ENCODE results near the gene TMEM181. TPM values are rescaled to one million over a fixed set of nuclear protein-coding genes. Genes with fewer than 3 reads are reported as not detected.

The TMEM181 gene
- polyA plus RNA-seq, 1 experiment: 20.6 TPM

GRCh38 chr6:158621694-158622544, 62.0 kb downstream of the TMEM181 start:
- POLR2A ChIA-PET: no interaction called here
- no peak for DNase-seq (ENCODE audit: low read depth)
- TF ChIP-seq, protein P1, sequence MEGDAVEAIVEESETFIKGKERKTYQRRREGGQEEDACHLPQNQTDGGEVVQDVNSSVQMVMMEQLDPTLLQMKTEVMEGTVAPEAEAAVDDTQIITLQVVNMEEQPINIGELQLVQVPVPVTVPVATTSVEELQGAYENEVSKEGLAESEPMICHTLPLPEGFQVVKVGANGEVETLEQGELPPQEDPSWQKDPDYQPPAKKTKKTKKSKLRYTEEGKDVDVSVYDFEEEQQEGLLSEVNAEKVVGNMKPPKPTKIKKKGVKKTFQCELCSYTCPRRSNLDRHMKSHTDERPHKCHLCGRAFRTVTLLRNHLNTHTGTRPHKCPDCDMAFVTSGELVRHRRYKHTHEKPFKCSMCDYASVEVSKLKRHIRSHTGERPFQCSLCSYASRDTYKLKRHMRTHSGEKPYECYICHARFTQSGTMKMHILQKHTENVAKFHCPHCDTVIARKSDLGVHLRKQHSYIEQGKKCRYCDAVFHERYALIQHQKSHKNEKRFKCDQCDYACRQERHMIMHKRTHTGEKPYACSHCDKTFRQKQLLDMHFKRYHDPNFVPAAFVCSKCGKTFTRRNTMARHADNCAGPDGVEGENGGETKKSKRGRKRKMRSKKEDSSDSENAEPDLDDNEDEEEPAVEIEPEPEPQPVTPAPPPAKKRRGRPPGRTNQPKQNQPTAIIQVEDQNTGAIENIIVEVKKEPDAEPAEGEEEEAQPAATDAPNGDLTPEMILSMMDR (IDR thresholded peaks at IDR 0.05; ENCODE audit: insufficient read depth, low read depth, low read length): no peak
- CTCF ChIA-PET: interaction anchor here (0.6 to 2.4 kb wide), 4 partner anchors 8 to 408 kb away, joined by 3 to 7 read pairs (median 4); no protein-coding TSS in a partner anchor
- no peaks in the 10 kb centered on the region for H3K27me3 ChIP-seq (ENCODE audit: control insufficient read depth, insufficient read depth, low read length)
- H3K36me3 ChIP-seq (ENCODE audit: control insufficient read depth, insufficient read depth, low read length): peaks cover 24% of the 10 kb centered on the region
- H3K4me3 ChIP-seq (ENCODE audit: low read depth, low read length): no peak overlapping the region

DNA sequence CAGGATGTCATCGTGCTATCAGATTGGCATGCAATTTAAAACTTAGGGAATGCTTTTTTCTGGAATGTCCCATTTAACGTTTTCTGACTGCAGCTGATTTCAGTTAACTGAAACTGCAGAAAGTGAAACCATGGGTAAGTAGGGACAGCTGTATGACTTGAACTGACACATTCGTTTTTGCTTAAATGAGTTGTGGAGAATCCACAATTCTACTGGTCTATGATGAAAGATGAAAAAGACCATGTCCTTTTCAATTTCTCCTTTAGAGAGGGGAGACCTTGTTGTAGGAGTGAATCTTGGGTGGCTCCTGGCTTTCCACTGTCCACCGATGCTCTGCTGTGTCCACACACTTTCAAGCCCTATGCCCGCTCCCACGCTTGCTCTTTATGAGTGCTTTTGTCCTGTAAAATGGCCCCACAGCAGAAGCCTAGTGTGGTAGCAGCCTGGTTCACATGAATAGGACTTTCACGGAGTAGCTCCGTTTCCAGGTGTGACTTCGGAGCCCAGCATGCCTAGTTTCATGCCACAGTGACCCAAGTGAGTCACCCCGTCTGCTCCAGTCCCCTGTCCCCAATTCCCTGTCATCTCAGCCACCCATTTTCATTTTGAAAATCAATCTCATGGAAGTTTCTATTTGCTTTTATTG, 62.8 kb downstream of the TMEM181 start:
- peaks cover 29% of the 10 kb centered on the region for H3K36me3 ChIP-seq (ENCODE audit: control insufficient read depth, insufficient read depth, low read length)
- ChIA-PET POLR2A (no interaction called here), CTCF (interaction anchor here (0.6 to 2.4 kb wide), 2 partner anchors 8 to 17 kb away, joined by 3 to 7 read pairs; no protein-coding TSS in a partner anchor)
- TF ChIP-seq, protein P1 (IDR thresholded peaks at IDR 0.05; ENCODE audit: insufficient read depth, low read depth, low read length): no peak
- DNase-seq (ENCODE audit: low read depth): no peak
- H3K4me3 ChIP-seq (ENCODE audit: low read depth, low read length): no peak overlapping the region
- H3K27me3 ChIP-seq (ENCODE audit: control insufficient read depth, insufficient read depth, low read length): no peaks in the 10 kb centered on the region

- POLR2A ChIA-PET: no interaction called here
- CTCF ChIA-PET: no interaction called here
- Histone ChIP-seq H3K4me3 (ENCODE audit: low read depth, low read length) (no peak overlapping the region), H3K27me3 (ENCODE audit: control insufficient read depth, insufficient read depth, low read length) (no peaks in the 10 kb centered on the region), H3K36me3 (ENCODE audit: control insufficient read depth, insufficient read depth, low read length) (peaks cover 34% of the 10 kb centered on the region)
- DNase-seq (ENCODE audit: low read depth): no peak
- TF ChIP-seq, protein P1 (IDR thresholded peaks at IDR 0.05; ENCODE audit: insufficient read depth, low read depth, low read length): no peak
Measured at GRCh38 chr6:158624684-158625682, 65.1 kb downstream of the TMEM181 start.

- H3K27me3 ChIP-seq (ENCODE audit: control insufficient read depth, insufficient read depth, low read length): no peaks in the 10 kb centered on the region
- H3K36me3 ChIP-seq (ENCODE audit: control insufficient read depth, insufficient read depth, low read length): peaks cover 34% of the 10 kb centered on the region
- no peak overlapping the region for H3K4me3 ChIP-seq (ENCODE audit: low read depth, low read length)
- POLR2A ChIA-PET: no interaction called here
- no peak for DNase-seq (ENCODE audit: low read depth)
- CTCF ChIA-PET: interaction anchor here (1.0 kb wide), 1 partner anchor 423 kb away, joined by 3 read pairs; no protein-coding TSS in a partner anchor
- TF ChIP-seq, protein P1 (IDR thresholded peaks at IDR 0.05; ENCODE audit: insufficient read depth, low read depth, low read length): no peak
Measured at GRCh38 chr6:158625881-158626305, 66.0 kb downstream of the TMEM181 start.

Measured in BJ (cell line).